Neutrophil (primary cell): ENCODE results near the gene CHKA.

Experiments
- H3K27ac ChIP-seq: fragments of 200-600 bp; sonication (generic); 2 replicates; pipeline ENCODE4 v1.5.1; 2016; ENCODE audit warnings: mild to moderate bottlenecking, moderate library complexity
- H3K27me3 ChIP-seq: fragments of 200-600 bp; sonication (generic); 2 replicates; pipeline ENCODE4 v1.6.0; 2016; ENCODE audit warnings: mild to moderate bottlenecking
- H3K36me3 ChIP-seq: fragments of 200-600 bp; sonication (generic); 2 replicates; pipeline ENCODE4 v1.5.1; 2017
- H3K4me1 ChIP-seq, 2 experiments: fragments of 200-600 bp in 1 of 2; sonication (generic) in 1 of 2; 1 replicate in 1 of 2; 2 replicates in 1 of 2; pipeline versions ENCODE4 v1.5.1 to v1.6.1; 2013 to 2016; ENCODE audit warnings: low read depth in 1 of 2, low read length in 1 of 2, mild to moderate bottlenecking in 1 of 2, moderate library complexity in 1 of 2; ENCODE audit not compliant: control insufficient read depth in 1 of 2, insufficient read depth in 1 of 2
- H3K4me3 ChIP-seq, 2 experiments: fragments of 200-600 bp in 1 of 2; sonication (generic) in 1 of 2; 1 replicate in 1 of 2; 2 replicates in 1 of 2; pipeline ENCODE4 v1.5.1; 2013 to 2016; ENCODE audit warnings: low read depth in 1 of 2, low read length in 1 of 2, mild to moderate bottlenecking in 1 of 2, moderate library complexity in 1 of 2
- H3K9me3 ChIP-seq: fragments of 200-600 bp; sonication (generic); 2 replicates; pipeline ENCODE4 v1.5.1; 2016
- CTCF ChIP-seq: fragments of 200-600 bp; sonication (generic); IDR thresholded peaks from 2 replicates; pipeline ENCODE4 v1.5.1; 2016; ENCODE audit warnings: antibody characterized with exemption

Gene CHKA

GRCh38 chr11:68128682-68129327 is 7.6 kb upstream of the CHKA start:
- no peak overlapping the region for H3K27ac ChIP-seq
- no peak for TF ChIP-seq CTCF
- H3K9me3 ChIP-seq, result no peaks in the 10 kb centered on the region
- no peaks in the 10 kb centered on the region for H3K36me3 ChIP-seq
- peak overlapping the region; percentile 39 to 60 for H3K4me3 ChIP-seq
- peaks cover 24 to 26% of the 10 kb centered on the region in 2 experiments for H3K4me1 ChIP-seq
- H3K27me3 ChIP-seq, result peaks cover 7% of the 10 kb centered on the region

GRCh38 chr11:68127714-68128681 is 6.8 kb upstream of the CHKA start:
- peak overlapping the region; percentile 39 to 60 for H3K4me3 ChIP-seq

GRCh38 chr11:68125164-68125563 is 4.0 kb upstream of the CHKA start:
- Histone ChIP-seq H3K4me1 (peaks cover 34 to 36% of the 10 kb centered on the region in 2 experiments), H3K27me3 (peaks cover 7% of the 10 kb centered on the region), H3K36me3 (no peaks in the 10 kb centered on the region), H3K27ac (no peak overlapping the region), H3K9me3 (no peaks in the 10 kb centered on the region), H3K4me3 (no peak overlapping the region)
- no peak for TF ChIP-seq CTCF

More at GRCh38 chr11:68127714-68128681, 6.8 kb upstream of the CHKA start:
- Histone ChIP-seq H3K9me3 (no peaks in the 10 kb centered on the region), H3K27me3 (peaks cover 7% of the 10 kb centered on the region), H3K4me1 (peaks cover 24 to 26% of the 10 kb centered on the region in 2 experiments), H3K36me3 (no peaks in the 10 kb centered on the region), H3K27ac (no peak overlapping the region)
- no peak for TF ChIP-seq CTCF

- H3K27me3 ChIP-seq, result no peaks in the 10 kb centered on the region
- peaks cover 44 to 50% of the 10 kb centered on the region in 2 experiments for H3K4me1 ChIP-seq
- no peaks in the 10 kb centered on the region for H3K36me3 ChIP-seq
- no peaks in the 10 kb centered on the region for H3K9me3 ChIP-seq
- H3K27ac ChIP-seq, result no peak overlapping the region
- no peak for TF ChIP-seq CTCF
- H3K4me3 ChIP-seq, result no peak overlapping the region
Observed at GRCh38 chr11:68122936-68123539, 1.9 kb upstream of the CHKA start.

- Histone ChIP-seq H3K27me3 (no peaks in the 10 kb centered on the region), H3K4me1 (peaks cover 38 to 41% of the 10 kb centered on the region in 2 experiments), H3K4me3 (peak overlapping the region; percentile 55 to 79), H3K9me3 (no peaks in the 10 kb centered on the region), H3K36me3 (no peaks in the 10 kb centered on the region), H3K27ac (peak overlapping the region; percentile 93)
- TF ChIP-seq CTCF, result no peak
Observed at GRCh38 chr11:68120273-68121066, 718 bp downstream of the CHKA start.
